ENCODE data around the gene TP53RK. TPM values are rescaled to one million over a fixed set of nuclear protein-coding genes. Genes with fewer than 3 reads are reported as not detected.

The TP53RK gene
- total RNA-seq, 1 donor from 2014 or later: 16.8 TPM

DNA sequence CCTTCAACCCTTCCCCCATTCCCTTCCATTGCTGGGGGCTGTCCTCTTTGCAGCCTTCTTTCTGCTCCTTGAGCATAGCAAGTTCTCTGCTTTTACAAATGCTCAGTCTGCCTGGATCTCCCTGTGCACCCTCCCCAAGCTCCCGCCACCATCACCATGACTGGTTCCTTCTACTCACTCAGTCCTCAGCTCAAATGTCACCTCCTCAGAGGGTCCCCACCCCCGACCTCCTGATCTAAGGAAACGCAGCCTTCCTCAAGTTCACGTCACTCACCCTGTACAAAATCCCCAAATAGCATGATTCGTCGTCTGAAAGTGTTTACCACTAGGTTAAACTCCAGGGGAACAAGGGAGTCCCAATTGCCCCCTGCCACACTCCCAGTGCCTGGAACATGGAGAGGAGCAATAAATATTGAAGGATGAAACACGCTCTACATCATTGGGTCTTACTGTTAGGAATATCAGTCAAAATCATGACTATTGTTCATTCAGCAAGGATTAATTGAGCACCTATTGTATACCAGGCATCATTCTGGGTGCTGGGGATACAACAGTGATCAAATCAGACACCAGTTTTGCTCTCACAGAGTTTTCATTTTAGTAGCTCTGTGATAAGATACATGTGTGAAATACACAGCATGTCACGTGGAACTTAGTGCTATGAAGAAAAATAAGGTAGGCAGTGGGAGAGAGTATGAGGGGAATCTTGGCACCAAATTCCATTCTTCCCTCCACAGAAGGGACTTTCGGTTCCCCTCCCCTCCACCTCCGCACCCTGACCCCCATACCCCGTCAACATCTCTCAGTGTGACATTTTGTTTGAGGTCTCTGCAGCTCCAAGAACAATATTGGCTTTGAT, 15.6 kb downstream of the TP53RK start:
- peaks cover 3% of the 10 kb centered on the region for H3K27me3 Mint-ChIP-seq (ENCODE audit: insufficient read depth)
- H3K4me1 Mint-ChIP-seq (ENCODE audit: low read depth): no peaks in the 10 kb centered on the region
- DNase-seq (ENCODE audit: low spot score): no peak
- no peak overlapping the region for H3K4me3 Mint-ChIP-seq
- H3K9me3 Mint-ChIP-seq: peaks cover 25% of the 10 kb centered on the region
- intact Hi-C loops (cut with micrococcal nuclease): no loop called here
- H3K27ac Mint-ChIP-seq: no peak overlapping the region
- no peaks in the 10 kb centered on the region for H3K36me3 Mint-ChIP-seq (ENCODE audit: low read depth)

DNA sequence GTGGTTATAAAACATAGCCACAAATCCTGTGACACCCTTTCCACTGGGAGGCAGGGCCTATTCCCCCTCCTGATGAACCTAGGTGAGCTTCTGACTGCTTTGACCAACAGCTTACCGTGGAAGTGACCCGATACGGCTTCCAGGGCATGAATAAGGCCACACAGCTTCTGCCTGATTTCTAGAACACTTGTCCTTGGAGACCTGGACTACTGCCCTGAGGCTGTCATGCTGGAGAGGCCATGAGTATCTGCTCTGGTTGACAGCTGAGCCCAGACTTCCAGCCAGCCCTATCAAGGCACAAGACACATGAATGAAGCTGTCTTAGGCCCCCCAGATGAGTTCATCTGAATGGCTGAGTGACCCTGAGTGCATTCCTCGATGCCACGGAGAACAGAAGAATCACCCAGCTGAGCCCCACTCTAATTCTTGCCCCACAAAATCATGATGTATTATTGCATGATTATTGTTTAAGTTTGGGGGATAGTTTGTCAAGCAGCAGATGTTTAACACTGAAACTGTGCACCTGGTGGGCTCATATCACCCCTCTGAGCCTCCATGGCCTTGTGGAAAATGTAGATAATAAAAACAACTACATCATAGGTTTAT, 16.6 kb downstream of the TP53RK start:
- no peak for DNase-seq (ENCODE audit: low spot score)
- intact Hi-C loops (cut with micrococcal nuclease): no loop called here

GRCh38 chr20:46671866-46672542, 17.2 kb downstream of the TP53RK start:
- Mint-ChIP-seq H3K4me1 (ENCODE audit: low read depth) (no peaks in the 10 kb centered on the region), H3K36me3 (ENCODE audit: low read depth) (no peaks in the 10 kb centered on the region), H3K27ac (no peak overlapping the region), H3K4me3 (no peak overlapping the region), H3K9me3 (peaks cover 25% of the 10 kb centered on the region), H3K27me3 (ENCODE audit: insufficient read depth) (peaks cover 3% of the 10 kb centered on the region)
- intact Hi-C loops (cut with micrococcal nuclease): no loop called here
- no peak for DNase-seq (ENCODE audit: low spot score)

More for the DNA sequence above, 16.6 kb downstream of the TP53RK start:
- Mint-ChIP-seq H3K4me1 (ENCODE audit: low read depth) (no peaks in the 10 kb centered on the region), H3K9me3 (peaks cover 25% of the 10 kb centered on the region), H3K4me3 (no peak overlapping the region), H3K36me3 (ENCODE audit: low read depth) (no peaks in the 10 kb centered on the region), H3K27me3 (ENCODE audit: insufficient read depth) (peaks cover 3% of the 10 kb centered on the region), H3K27ac (no peak overlapping the region)

- H3K36me3 Mint-ChIP-seq (ENCODE audit: low read depth): no peaks in the 10 kb centered on the region
- peaks cover 3% of the 10 kb centered on the region for H3K27me3 Mint-ChIP-seq (ENCODE audit: insufficient read depth)
- H3K27ac Mint-ChIP-seq: no peak overlapping the region
- H3K4me3 Mint-ChIP-seq: no peak overlapping the region
- H3K9me3 Mint-ChIP-seq: peaks cover 25% of the 10 kb centered on the region
- no peak for DNase-seq (ENCODE audit: low spot score)
- no peaks in the 10 kb centered on the region for H3K4me1 Mint-ChIP-seq (ENCODE audit: low read depth)
- intact Hi-C loops (cut with micrococcal nuclease): no loop called here
These were observed 18.4 kb downstream of the TP53RK start for GRCh38 chr20:46670585-46671584.

GRCh38 chr20:46670228-46670584, 19.0 kb downstream of the TP53RK start:
- Mint-ChIP-seq H3K4me3 (no peak overlapping the region), H3K9me3 (peaks cover 25% of the 10 kb centered on the region), H3K36me3 (ENCODE audit: low read depth) (no peaks in the 10 kb centered on the region), H3K27me3 (ENCODE audit: insufficient read depth) (peaks cover 3% of the 10 kb centered on the region), H3K4me1 (ENCODE audit: low read depth) (no peaks in the 10 kb centered on the region), H3K27ac (no peak overlapping the region)
- intact Hi-C loops (cut with micrococcal nuclease): no loop called here
- no peak for DNase-seq (ENCODE audit: low spot score)

GRCh38 chr20:46666818-46667515, 22.3 kb downstream of the TP53RK start:
- Mint-ChIP-seq H3K27me3 (ENCODE audit: insufficient read depth) (peaks cover 3% of the 10 kb centered on the region), H3K36me3 (ENCODE audit: low read depth) (no peaks in the 10 kb centered on the region)

GRCh38 chr20:46666306-46666705, 22.9 kb downstream of the TP53RK start:
- DNase-seq (ENCODE audit: low spot score): no peak
- intact Hi-C loops (cut with micrococcal nuclease): no loop called here
- no peaks in the 10 kb centered on the region for H3K4me1 Mint-ChIP-seq (ENCODE audit: low read depth)

More at GRCh38 chr20:46666818-46667515, 22.3 kb downstream of the TP53RK start:
- no peak overlapping the region for H3K4me3 Mint-ChIP-seq
- no peak for DNase-seq (ENCODE audit: low spot score)
- no peaks in the 10 kb centered on the region for H3K4me1 Mint-ChIP-seq (ENCODE audit: low read depth)
- no peak overlapping the region for H3K27ac Mint-ChIP-seq
- intact Hi-C loops (cut with micrococcal nuclease): no loop called here
- peaks cover 25% of the 10 kb centered on the region for H3K9me3 Mint-ChIP-seq

GRCh38 chr20:46665602-46666001, 23.6 kb downstream of the TP53RK start:
- intact Hi-C loops (cut with micrococcal nuclease): no loop called here
- Mint-ChIP-seq H3K4me3 (no peak overlapping the region), H3K9me3 (peaks cover 11% of the 10 kb centered on the region), H3K27me3 (ENCODE audit: insufficient read depth) (peaks cover 6% of the 10 kb centered on the region), H3K36me3 (ENCODE audit: low read depth) (no peaks in the 10 kb centered on the region), H3K4me1 (ENCODE audit: low read depth) (no peaks in the 10 kb centered on the region), H3K27ac (no peak overlapping the region)
- DNase-seq (ENCODE audit: low spot score): no peak

More at GRCh38 chr20:46666306-46666705, 22.9 kb downstream of the TP53RK start:
- no peak overlapping the region for H3K4me3 Mint-ChIP-seq
- H3K27ac Mint-ChIP-seq: no peak overlapping the region
- H3K27me3 Mint-ChIP-seq (ENCODE audit: insufficient read depth): no peaks in the 10 kb centered on the region
- peaks cover 18% of the 10 kb centered on the region for H3K9me3 Mint-ChIP-seq
- no peaks in the 10 kb centered on the region for H3K36me3 Mint-ChIP-seq (ENCODE audit: low read depth)

DNA sequence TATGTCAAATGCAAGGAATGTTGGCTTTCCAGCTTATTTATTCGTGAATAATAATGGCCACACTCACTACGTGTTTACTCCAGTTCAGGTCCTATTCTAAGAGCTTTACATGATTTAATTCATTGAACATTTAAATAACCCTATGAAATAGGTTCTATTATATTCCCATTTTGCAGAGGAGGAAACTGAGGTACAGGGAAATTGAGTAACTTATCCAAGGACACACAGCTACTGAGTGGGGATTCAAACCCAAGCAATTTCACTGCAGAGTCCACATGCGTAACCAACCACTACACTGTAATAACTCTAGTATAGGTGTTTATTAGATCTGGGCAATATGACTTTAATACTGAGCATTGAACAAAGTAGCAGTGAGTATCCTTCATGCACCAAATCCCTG, 25.7 kb downstream of the TP53RK start:
- no peak overlapping the region for H3K27ac Mint-ChIP-seq
- no peaks in the 10 kb centered on the region for H3K36me3 Mint-ChIP-seq (ENCODE audit: low read depth)
- peaks cover 7% of the 10 kb centered on the region for H3K27me3 Mint-ChIP-seq (ENCODE audit: insufficient read depth)
- H3K4me3 Mint-ChIP-seq: no peak overlapping the region
- no peak for DNase-seq (ENCODE audit: low spot score)
- intact Hi-C loops (cut with micrococcal nuclease): no loop called here
- H3K4me1 Mint-ChIP-seq (ENCODE audit: low read depth): no peaks in the 10 kb centered on the region
- no peaks in the 10 kb centered on the region for H3K9me3 Mint-ChIP-seq

- no peak for DNase-seq (ENCODE audit: low spot score)
- Mint-ChIP-seq H3K27me3 (ENCODE audit: insufficient read depth) (peaks cover 9% of the 10 kb centered on the region), H3K4me3 (no peak overlapping the region), H3K36me3 (ENCODE audit: low read depth) (no peaks in the 10 kb centered on the region), H3K27ac (no peak overlapping the region), H3K9me3 (no peaks in the 10 kb centered on the region), H3K4me1 (ENCODE audit: low read depth) (no peaks in the 10 kb centered on the region)
- intact Hi-C loops (cut with micrococcal nuclease): no loop called here
These were observed 27.6 kb downstream of the TP53RK start for GRCh38 chr20:46661659-46662058.

DNA sequence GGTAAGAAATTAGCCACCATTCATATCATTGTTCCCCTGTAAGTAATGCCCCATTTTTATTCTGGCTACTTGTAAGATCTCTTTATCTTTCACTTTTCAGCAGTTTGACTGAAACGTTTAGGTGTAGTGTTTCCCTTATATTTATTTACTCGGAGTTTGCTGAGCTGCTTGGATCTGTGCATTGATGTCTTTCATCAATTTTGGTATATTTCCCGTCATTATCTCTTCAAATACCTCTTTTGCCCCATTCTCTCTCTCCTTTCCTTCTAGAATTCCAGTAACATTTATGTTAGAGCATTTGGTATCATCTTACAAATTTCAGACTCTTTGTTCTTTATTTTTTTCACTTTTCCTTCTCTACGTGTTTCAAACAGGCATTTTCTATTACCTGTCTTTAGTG, 28.8 kb downstream of the TP53RK start:
- no peak for DNase-seq (ENCODE audit: low spot score)
- intact Hi-C loops (cut with micrococcal nuclease): no loop called here
- no peaks in the 10 kb centered on the region for H3K36me3 Mint-ChIP-seq (ENCODE audit: low read depth)
- H3K27ac Mint-ChIP-seq: no peak overlapping the region
- H3K27me3 Mint-ChIP-seq (ENCODE audit: insufficient read depth): peaks cover 9% of the 10 kb centered on the region
- no peaks in the 10 kb centered on the region for H3K9me3 Mint-ChIP-seq
- H3K4me3 Mint-ChIP-seq: no peak overlapping the region
- H3K4me1 Mint-ChIP-seq (ENCODE audit: low read depth): no peaks in the 10 kb centered on the region

- Mint-ChIP-seq H3K4me1 (ENCODE audit: low read depth) (no peaks in the 10 kb centered on the region), H3K4me3 (no peak overlapping the region), H3K36me3 (ENCODE audit: low read depth) (no peaks in the 10 kb centered on the region), H3K27ac (no peak overlapping the region), H3K27me3 (ENCODE audit: insufficient read depth) (peaks cover 15% of the 10 kb centered on the region), H3K9me3 (no peaks in the 10 kb centered on the region)
- DNase-seq (ENCODE audit: low spot score): no peak
- intact Hi-C loops (cut with micrococcal nuclease): no loop called here
These were observed 31.6 kb downstream of the TP53RK start for GRCh38 chr20:46657618-46658017.
